HepG2 (cell line): ENCODE data around the gene ST6GALNAC3. TPM values are rescaled to one million over a fixed set of nuclear protein-coding genes. Genes with fewer than 3 reads are reported as not detected.
A peak's percentile ranks its signal among the peaks of the same experiment; 100 is the strongest.

Experiments
- ATAC-seq: fragments of 200-7000 bp; cut with Tn5 transposase; 3 replicates; pipeline ENCODE4 v1.9.1; 2020; ENCODE audit warnings: mild to moderate bottlenecking, moderate library complexity
- BruUV-seq: library from RNA; stranded (reverse); fragments of 400-500 nt; replicated peaks from 2 replicates; lab custom pipeline; 2021; lab: Mats Ljungman, UMichigan
- CTCF ChIA-PET: fragments of 300-600 bp; formaldehyde crosslinking; extraction: SDS; loops from one replicate; lab custom pipeline; 2021; ENCODE audit warnings: low total read pairs, inconsistent platforms, low intra/inter-chr PET ratio; lab: Yijun Ruan, JAX
- POLR2A ChIA-PET: fragments of 350-600 bp; sonication (Branson Sonifier 250); formaldehyde crosslinking; loops from one replicate; lab custom pipeline; 2020; ENCODE audit warnings: antibody characterized with exemption, inconsistent platforms; lab: Yijun Ruan, JAX
- DNase-seq: peaks from one replicate; pipeline ENCODE4 v3.0.0-alpha.2; 2015; ENCODE audit warnings: low spot score
- FAIRE-seq: peaks from 3 replicates; lab custom pipeline; 2011; peaks lifted over from hg19 to GRCh38; lab: Jason Lieb, UNC
- H2AFZ ChIP-seq: one replicate; pipeline ENCODE4 v1.6.1; 2011; ENCODE audit warnings: low read length, inconsistent platforms
- H3K27ac ChIP-seq: fragments of 300-600 bp; 3 replicates; pipeline ENCODE4 v1.8.0; 2011; ENCODE audit warnings: mixed run types, mild to moderate bottlenecking, mixed read lengths, low read length, inconsistent platforms; ENCODE audit not compliant: insufficient read depth; ENCODE audit errors: extremely low read length
- H3K27me3 ChIP-seq, 2 experiments: fragments of 200-600 bp in 1 of 2; 2 replicates in 1 of 2; 3 replicates in 1 of 2; pipeline versions ENCODE4 v1.6.0 to v1.8.0; 2011; ENCODE audit warnings: low read length in 2 of 2, mild to moderate bottlenecking in 2 of 2, moderate library complexity in 2 of 2, inconsistent platforms in 1 of 2; ENCODE audit not compliant: insufficient read depth in 2 of 2, control insufficient read depth in 1 of 2
- H3K36me3 ChIP-seq, 2 experiments: fragments of 200-600 bp in 1 of 2; replicated peaks in 1 of 2; 2 replicates in 1 of 2; 3 replicates in 1 of 2; pipeline versions ENCODE4 v1.5.1 to v1.8.0; 2011; ENCODE audit warnings: low read length in 2 of 2, inconsistent platforms in 1 of 2; ENCODE audit not compliant: insufficient read depth in 2 of 2, control insufficient read depth in 1 of 2
- H3K4me1 ChIP-seq: 2 replicates; pipeline ENCODE4 v1.5.1; 2012; ENCODE audit warnings: low read length, inconsistent platforms; ENCODE audit not compliant: insufficient read depth
- H3K4me2 ChIP-seq: 2 replicates; pipeline ENCODE4 v1.6.0; 2011; ENCODE audit warnings: low read depth, low read length, inconsistent platforms
- H3K4me3 ChIP-seq, 3 experiments: fragments of 200-600 bp in 1 of 3; sonication (generic), shearing (Covaris generic) in 1 of 3; replicated peaks in 1 of 3; 2 replicates each; pipeline ENCODE4 v1.5.1; 2011 to 2016; ENCODE audit warnings: low read length in 3 of 3, inconsistent platforms in 2 of 3, low read depth in 2 of 3, mild to moderate bottlenecking in 2 of 3, control low read depth in 1 of 3, mixed read lengths in 1 of 3; ENCODE audit not compliant: insufficient read depth in 1 of 3
- H3K79me2 ChIP-seq: one replicate; pipeline ENCODE4 v1.6.1; 2011; ENCODE audit warnings: low read length, inconsistent platforms; ENCODE audit not compliant: insufficient read depth
- H3K9ac ChIP-seq: 2 replicates; pipeline ENCODE4 v1.6.0; 2011; ENCODE audit warnings: mild to moderate bottlenecking, low read depth, low read length, inconsistent platforms; ENCODE audit not compliant: insufficient read depth
- H3K9me3 ChIP-seq: 2 replicates; pipeline ENCODE4 v1.5.1; 2012; ENCODE audit warnings: mild to moderate bottlenecking, low read length
- H4K20me1 ChIP-seq: 2 replicates; pipeline ENCODE4 v1.6.0; 2011; ENCODE audit warnings: inconsistent platforms, mild to moderate bottlenecking, low read length, moderate library complexity; ENCODE audit not compliant: insufficient read depth
- AKAP8 ChIP-seq: sonication (generic); formaldehyde crosslinking; IDR thresholded peaks from 2 replicates; pipeline ENCODE4 v1.5.1; 2020; ENCODE audit warnings: mild to moderate bottlenecking, missing genetic modification reagents
- CBX2 ChIP-seq, 2 experiments: fragments of 200-600 bp in 1 of 2; sonication (generic); formaldehyde crosslinking in 1 of 2; IDR thresholded peaks; 2 replicates each; pipeline versions ENCODE4 v1.7.0 to v1.8.1; 2018 to 2022; ENCODE audit warnings: low read depth in 2 of 2, low read length in 1 of 2, mild to moderate bottlenecking in 1 of 2, missing genetic modification reagents in 1 of 2
- FOSL2 ChIP-seq: sonication (generic); formaldehyde crosslinking; IDR thresholded peaks from 2 replicates; pipeline ENCODE4 v1.4.0; 2020; ENCODE audit warnings: missing genetic modification reagents
- FOXP1 ChIP-seq, 2 experiments: fragments of 450-650 bp in 1 of 2; IDR thresholded peaks; 2 replicates each; pipeline ENCODE4 v1.6.1; 2017 to 2018; ENCODE audit warnings: antibody characterized with exemption in 1 of 2
- JUN ChIP-seq: sonication (generic); formaldehyde crosslinking; IDR thresholded peaks from 2 replicates; pipeline ENCODE4 v1.4.0; 2020; ENCODE audit warnings: mild to moderate bottlenecking, missing genetic modification reagents
- KDM6A ChIP-seq: IDR thresholded peaks from 2 replicates; pipeline ENCODE4 v1.6.1; 2016; ENCODE audit warnings: low read depth
- NFATC3 ChIP-seq: sonication (generic); formaldehyde crosslinking; IDR thresholded peaks from 2 replicates; pipeline ENCODE4 v1.5.1; 2020; ENCODE audit warnings: mild to moderate bottlenecking, missing genetic modification reagents
- NR2C2 ChIP-seq: sonication (generic); formaldehyde crosslinking; IDR thresholded peaks from 2 replicates; pipeline ENCODE4 v1.4.0; 2020; ENCODE audit warnings: missing genetic modification reagents, mild to moderate bottlenecking, moderate library complexity, borderline replicate concordance
- RORA ChIP-seq: sonication (generic); formaldehyde crosslinking; IDR thresholded peaks from 2 replicates; pipeline ENCODE4 v1.5.0; 2020; ENCODE audit warnings: mild to moderate bottlenecking, missing genetic modification reagents, moderate library complexity
- TBX3 ChIP-seq: fragments of 450-650 bp; IDR thresholded peaks from 2 replicates; pipeline ENCODE4 v1.6.1; 2017; ENCODE audit warnings: antibody characterized with exemption, mild to moderate bottlenecking, inconsistent platforms, borderline replicate concordance
- XRCC5 ChIP-seq: fragments of 200-400 bp; formaldehyde crosslinking; optimal IDR thresholded peaks from 2 replicates; pipeline ENCODE3; 2017; ENCODE audit warnings: mild to moderate bottlenecking, low read length
- ZNF282 ChIP-seq: fragments of 450-650 bp; IDR thresholded peaks from 2 replicates; pipeline ENCODE4 v1.6.1; 2018; ENCODE audit not compliant: partially characterized antibody
- ZNF530 ChIP-seq: sonication (generic); formaldehyde crosslinking; IDR thresholded peaks from 2 replicates; pipeline ENCODE4 v1.5.0; 2020; ENCODE audit warnings: low read depth, mild to moderate bottlenecking, missing genetic modification reagents
- ZNF737 ChIP-seq: sonication (generic); formaldehyde crosslinking; IDR thresholded peaks from 2 replicates; pipeline ENCODE4 v1.5.0; 2020; ENCODE audit warnings: missing genetic modification reagents, mild to moderate bottlenecking, borderline replicate concordance
- ZNF788 ChIP-seq: sonication (generic); formaldehyde crosslinking; IDR thresholded peaks from 2 replicates; pipeline ENCODE4 v1.5.0; 2020; ENCODE audit warnings: mild to moderate bottlenecking, missing genetic modification reagents, borderline replicate concordance
- ZNF792 ChIP-seq: IDR thresholded peaks from 2 replicates; pipeline ENCODE4 v1.6.1; 2016
- WGBS: methylation state at CpG from one replicate; pipeline ENCODE4 v1.1.6; 2017; ENCODE audit warnings: low lambda C conversion rate; 5-methylcytosine and 5-hydroxymethylcytosine counted together
- in situ Hi-C: cut with HindIII; loops from 2 replicates; pipeline ENCODE4 v1.10.0; 2017; ENCODE audit warnings: low pct_unique_long_range_greater_than_20kb; ENCODE audit not compliant: extremely low pct_ligation_motif_present
- intact Hi-C: fragments of 100-400 bp; cut with micrococcal nuclease; formaldehyde crosslinking; loops from one replicate; pipeline ENCODE4 v1.10.0; 2022; ENCODE audit not compliant: unreplicated experiment
- polyA plus RNA-seq, 8 experiments: library from polyadenylated mRNA; depleted of rRNA in 3 of 8; stranded (reverse) in 7 of 8; unstranded in 1 of 8; fragments of >200 nt; fragmentation: Illumina TruSeq in 4 of 8; extraction: Trizol in 4 of 8; gene quantifications; 2 replicates each; pipeline versions ENCODE4 v1.2.1 to v1.2.3, GENCODE V29; 2011 to 2016; ENCODE audit warnings: low read depth in 4 of 8, missing spikeins in 1 of 8, mixed read lengths in 1 of 8; ENCODE audit not compliant: insufficient read depth in 1 of 8
- total RNA-seq, 5 experiments: library from RNA; depleted of rRNA; stranded (reverse); fragments of >200 nt; fragmentation: Illumina TruSeq; extraction: Trizol; gene quantifications; 2 replicates each; pipeline ENCODE4 v1.2.3, GENCODE V29; 2016; ENCODE audit warnings: low read depth in 1 of 5

ST6GALNAC3 gene
- total and polyA plus RNA-seq, 2 of the 13 experiments (the other 11 are each of a cell fraction or from before 2014, with no cell fraction given) = not detected

GRCh38 chr1:76055987-76056386 is 18.6 kb upstream of the ST6GALNAC3 start (continued):
- TF ChIP-seq ZNF282 = no peak
- TF ChIP-seq ZNF737 = no peak
- TF ChIP-seq ZNF530 (CRISPR knock-in tag) = no peak
- TF ChIP-seq CBX2 (IDR thresholded peaks at IDR 0.05; ENCODE audit: low read depth, low read length) = no peak
- no peak for TF ChIP-seq CBX2 (CRISPR knock-in tag; IDR thresholded peaks at IDR 0.05; ENCODE audit: low read depth)
- no peak for TF ChIP-seq RORA (CRISPR knock-in tag)
- no peak for TF ChIP-seq NFATC3
- no peak for TF ChIP-seq AKAP8
- TF ChIP-seq NR2C2 (CRISPR knock-in tag) = no peak
- TF ChIP-seq XRCC5 = no peak
- no peak for TF ChIP-seq FOSL2
- no peak for TF ChIP-seq JUN
- TF ChIP-seq ZNF788 (CRISPR knock-in tag) = no peak
- TF ChIP-seq KDM6A (CRISPR knock-in tag) = no peak

GRCh38 chr1:76059451-76059850 is 15.1 kb upstream of the ST6GALNAC3 start:
- ChIA-PET CTCF (no interaction called here), POLR2A (no interaction called here)
- FAIRE-seq (no peak), ATAC-seq (no peak; the same call in 2 of the 3 replicates), DNase-seq (peak; percentile 35)
- BruUV-seq = no TSS peak
- Histone ChIP-seq H3K9me3 (no peaks in the 10 kb centered on the region), H3K4me1 (peaks cover 6% of the 10 kb centered on the region; the same call in 1 of the 2 replicates), H3K4me3 (no peak overlapping the region), H2AFZ (no peak overlapping the region), H3K79me2 (no peaks in the 10 kb centered on the region), H3K9ac (no peak overlapping the region), H3K27ac (no peak overlapping the region), H3K36me3 (no peaks in the 10 kb centered on the region), H3K4me2 (no peak overlapping the region), H3K27me3 (no peaks in the 10 kb centered on the region; a peak in 1 of 5 replicates), H4K20me1 (no peaks in the 10 kb centered on the region)
- TF ChIP-seq TBX3 = 0 out of 2 replicates have a peak, but pooled peaks have one; percentile 14
- TF ChIP-seq ZNF792 (CRISPR knock-in tag) = no peak
- TF ChIP-seq FOXP1 (IDR thresholded peaks at IDR 0.05) = no peak
- peak; percentile 25; the same call in 1 of the 2 replicates for TF ChIP-seq FOXP1 (CRISPR knock-in tag; IDR thresholded peaks at IDR 0.05)
- intact Hi-C loops (no loop called here), in situ Hi-C loops (no loop called here)
- WGBS = 0% methylated on average over 2 of the region's 2 CpGs
